ENCODE results near the gene CHD2.

- TF ChIP-seq CTCF (IDR thresholded peaks at IDR 0.05) (no peak), POLR2A (IDR thresholded peaks at IDR 0.05) (no peak)
Measured at GRCh38 chr15:93040288-93041158, 140.4 kb downstream of the CHD2 start.
